Mesenchymal stem cell (in vitro differentiated cells and primary cell): ENCODE data around the gene PKNOX2.

Experiments used
- DNase-seq: peaks from one replicate; pipeline ENCODE4 v3.0.0-alpha.2; 2013
- H2AFZ ChIP-seq: one replicate; pipeline ENCODE4 v1.6.1; 2013; ENCODE audit warnings: low read depth, mild to moderate bottlenecking, control low read depth, inconsistent platforms, low read length, moderate library complexity
- H2AK5ac ChIP-seq: 2 replicates; pipeline ENCODE4 v1.6.1; 2013; ENCODE audit warnings: low read length, moderate library complexity, mild to moderate bottlenecking, inconsistent platforms; ENCODE audit not compliant: severe bottlenecking
- H2BK120ac ChIP-seq: one replicate; pipeline ENCODE4 v1.6.1; 2013; ENCODE audit warnings: low read depth, mild to moderate bottlenecking, inconsistent platforms, low read length, moderate library complexity
- H2BK12ac ChIP-seq, 2 experiments: one replicate each; pipeline ENCODE4 v1.6.1; 2013; ENCODE audit warnings: inconsistent platforms in 2 of 2, low read length in 2 of 2, mild to moderate bottlenecking in 2 of 2, moderate library complexity in 2 of 2, control low read depth in 1 of 2
- H2BK15ac ChIP-seq: one replicate; pipeline ENCODE4 v1.6.1; 2013; ENCODE audit warnings: mild to moderate bottlenecking, low read depth, inconsistent platforms; ENCODE audit not compliant: poor library complexity, severe bottlenecking
- H2BK5ac ChIP-seq: 2 replicates; pipeline ENCODE4 v1.6.1; 2013; ENCODE audit warnings: low read depth, mild to moderate bottlenecking, low read length, control low read depth, inconsistent platforms; ENCODE audit not compliant: poor library complexity, severe bottlenecking
- H3K14ac ChIP-seq, 2 experiments: one replicate each; pipeline ENCODE4 v1.6.1; 2013; ENCODE audit warnings: inconsistent platforms in 2 of 2, low read length in 2 of 2, control low read depth in 1 of 2, mild to moderate bottlenecking in 1 of 2, moderate library complexity in 1 of 2
- H3K18ac ChIP-seq, 2 experiments: one replicate each; pipeline ENCODE4 v1.6.1; 2013; ENCODE audit warnings: inconsistent platforms in 2 of 2, low read length in 2 of 2, control low read depth in 1 of 2, low read depth in 1 of 2, mild to moderate bottlenecking in 1 of 2
- H3K23ac ChIP-seq, 2 experiments: one replicate each; pipeline ENCODE4 v1.6.1; 2013; ENCODE audit warnings: inconsistent platforms in 2 of 2, low read length in 2 of 2, mild to moderate bottlenecking in 2 of 2, moderate library complexity in 2 of 2, control low read depth in 1 of 2
- H3K27ac ChIP-seq: 2 replicates; pipeline ENCODE4 v1.5.1; 2013; ENCODE audit warnings: mild to moderate bottlenecking, moderate library complexity, low read length, control low read depth, inconsistent platforms; ENCODE audit not compliant: poor library complexity, severe bottlenecking
- H3K27me3 ChIP-seq, 2 experiments: 2 replicates each; pipeline versions ENCODE4 v1.6.1 to v1.7.0; 2013; ENCODE audit warnings: low read length in 2 of 2, mild to moderate bottlenecking in 2 of 2, moderate library complexity in 2 of 2, control low read depth in 1 of 2, inconsistent platforms in 1 of 2; ENCODE audit not compliant: control insufficient read depth in 1 of 2, insufficient read depth in 1 of 2
- H3K36me3 ChIP-seq, 2 experiments: 2 replicates each; pipeline versions ENCODE4 v1.6.1 to v1.7.0; 2013; ENCODE audit warnings: low read length in 2 of 2, control low read depth in 1 of 2, inconsistent platforms in 1 of 2, low read depth in 1 of 2, mild to moderate bottlenecking in 1 of 2; ENCODE audit not compliant: insufficient read depth in 2 of 2, control insufficient read depth in 1 of 2
- H3K4ac ChIP-seq, 2 experiments: one replicate each; pipeline ENCODE4 v1.6.1; 2013; ENCODE audit warnings: inconsistent platforms in 2 of 2, low read length in 2 of 2, mild to moderate bottlenecking in 2 of 2, moderate library complexity in 2 of 2, control low read depth in 1 of 2, low read depth in 1 of 2
- H3K4me1 ChIP-seq: 2 replicates; pipeline ENCODE4 v1.6.1; 2013; ENCODE audit warnings: low read depth, low read length, control low read depth; ENCODE audit not compliant: control insufficient read depth, insufficient read depth
- H3K4me2 ChIP-seq: 2 replicates; pipeline ENCODE4 v1.6.1; 2013; ENCODE audit warnings: low read length, mild to moderate bottlenecking, inconsistent platforms; ENCODE audit not compliant: poor library complexity, severe bottlenecking
- H3K4me3 ChIP-seq, 2 experiments: 2 replicates each; pipeline versions ENCODE4 v1.5.1 to v1.7.0; 2013; ENCODE audit warnings: low read length in 2 of 2, mild to moderate bottlenecking in 2 of 2, control low read depth in 1 of 2, low read depth in 1 of 2; ENCODE audit not compliant: insufficient read depth in 1 of 2
- H3K79me1 ChIP-seq: replicated peaks from 2 replicates; pipeline ENCODE4 v1.6.1; 2013; ENCODE audit warnings: mild to moderate bottlenecking, control low read depth, low read length, inconsistent platforms; ENCODE audit not compliant: poor library complexity, severe bottlenecking
- H3K9ac ChIP-seq: 2 replicates; pipeline ENCODE4 v1.7.0; 2013; ENCODE audit warnings: mild to moderate bottlenecking, low read length, moderate library complexity
- H3K9me3 ChIP-seq: 2 replicates; pipeline ENCODE4 v1.7.0; 2013; ENCODE audit warnings: mild to moderate bottlenecking, low read length; ENCODE audit not compliant: control insufficient read depth
- H4K8ac ChIP-seq: one replicate; pipeline ENCODE4 v1.6.1; 2013; ENCODE audit warnings: inconsistent platforms, mild to moderate bottlenecking, low read length, moderate library complexity
- H4K91ac ChIP-seq: one replicate; pipeline ENCODE4 v1.6.1; 2013; ENCODE audit warnings: mild to moderate bottlenecking, low read length, inconsistent platforms
- WGBS: methylation state at CpG from one replicate; pipeline ENCODE4 v1.1.7; 2013; ENCODE audit warnings: mixed read lengths; 5-methylcytosine and 5-hydroxymethylcytosine counted together

Gene PKNOX2

DNA sequence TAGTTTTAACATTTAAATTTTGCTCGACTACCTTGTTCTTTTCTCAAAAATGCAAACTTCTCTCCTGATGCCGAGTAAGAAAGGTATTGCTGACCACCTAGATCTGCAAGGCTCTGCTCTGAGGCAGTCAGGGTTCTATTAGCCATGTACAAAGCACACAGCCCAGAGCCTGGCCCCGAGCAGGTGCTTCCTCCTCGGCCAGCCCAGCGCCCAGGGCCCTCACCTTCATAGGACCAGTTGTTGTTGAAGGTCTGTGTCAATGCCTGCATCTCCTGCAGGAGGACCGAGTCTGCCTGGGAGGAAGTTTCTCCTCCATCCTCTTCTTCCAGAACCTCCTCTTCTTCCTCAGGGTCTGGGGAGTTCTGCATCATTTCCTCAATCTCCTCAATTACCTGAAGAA, 295.7 kb downstream of the PKNOX2 start:
- no peak overlapping the region for H2AK5ac ChIP-seq
- no peak overlapping the region for H3K27ac ChIP-seq
- no peak overlapping the region for H4K8ac ChIP-seq
- no peak overlapping the region for H3K18ac ChIP-seq
- no peaks in the 10 kb centered on the region for H3K9me3 ChIP-seq
- no peak overlapping the region for H4K91ac ChIP-seq
- no peak overlapping the region for H3K4me2 ChIP-seq
- H3K4me3 ChIP-seq, result no peak overlapping the region
- H3K9ac ChIP-seq, result no peak overlapping the region
- no peak overlapping the region for H2BK12ac ChIP-seq
- H2AFZ ChIP-seq, result no peak overlapping the region
- no peaks in the 10 kb centered on the region for H3K27me3 ChIP-seq
- H3K4ac ChIP-seq, result no peak overlapping the region
- H2BK15ac ChIP-seq, result no peak overlapping the region
- H3K4me1 ChIP-seq, result peaks cover 7% of the 10 kb centered on the region
- H3K79me1 ChIP-seq, result no peaks in the 10 kb centered on the region
- no peak for DNase-seq
- no peak overlapping the region for H2BK120ac ChIP-seq
- H2BK5ac ChIP-seq, result no peak overlapping the region
- WGBS, result 93% methylated on average over 5 of the region's 6 CpGs
- H3K23ac ChIP-seq, result no peak overlapping the region
- H3K36me3 ChIP-seq, result peaks cover 9 to 30% of the 10 kb centered on the region in 2 experiments
- H3K14ac ChIP-seq, result peak overlapping the region in 1 of 2 experiments; percentile 21

DNA sequence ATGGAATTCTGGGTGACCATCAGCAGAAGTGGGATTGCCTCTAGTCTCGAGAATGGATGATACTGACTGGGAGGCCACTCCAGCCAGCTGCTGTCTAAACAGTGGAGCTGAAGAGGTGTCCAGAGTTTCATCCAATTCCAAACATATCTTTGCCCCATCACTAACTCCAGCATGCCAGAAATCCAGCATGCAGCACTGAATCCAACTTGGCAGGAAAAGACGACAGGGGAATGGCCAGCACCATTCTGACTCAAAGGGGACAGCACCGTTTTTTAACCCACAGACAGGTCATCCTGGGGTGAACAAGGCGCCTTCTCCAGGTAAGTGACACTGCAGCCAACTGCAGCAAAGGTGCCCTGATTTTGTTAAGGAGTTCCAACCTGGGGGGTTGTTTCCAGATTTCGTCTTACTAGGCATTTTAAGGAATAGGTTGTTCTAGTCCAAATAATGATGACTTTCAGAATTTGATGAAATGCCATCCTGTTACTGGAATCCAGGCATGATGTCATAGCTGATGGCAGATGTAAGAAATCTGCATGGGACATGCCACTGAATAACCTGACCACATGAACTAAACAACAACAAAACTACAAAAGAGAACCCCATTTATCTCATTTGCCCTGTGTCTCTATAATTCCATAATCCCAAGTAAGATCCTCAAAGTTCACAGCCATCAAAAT, 299.2 kb downstream of the PKNOX2 start:
- Histone ChIP-seq H2BK5ac (no peak overlapping the region), H3K27ac (no peak overlapping the region), H3K4ac (no peak overlapping the region), H2BK15ac (no peak overlapping the region), H3K9me3 (no peaks in the 10 kb centered on the region), H3K27me3 (no peaks in the 10 kb centered on the region), H3K18ac (no peak overlapping the region), H4K91ac (no peak overlapping the region), H3K36me3 (peaks cover 3 to 24% of the 10 kb centered on the region in 2 experiments), H3K4me1 (peaks cover 4% of the 10 kb centered on the region), H3K23ac (no peak overlapping the region), H3K4me2 (no peak overlapping the region), H4K8ac (no peak overlapping the region), H2BK12ac (no peak overlapping the region), H2AFZ (no peak overlapping the region), H2AK5ac (no peak overlapping the region), H3K79me1 (no peaks in the 10 kb centered on the region), H3K9ac (no peak overlapping the region), H2BK120ac (no peak overlapping the region), H3K4me3 (no peak overlapping the region), H3K14ac (no peak overlapping the region)
- DNase-seq, result no peak
- 84% methylated on average over 5 of the region's 5 CpGs for WGBS

DNA sequence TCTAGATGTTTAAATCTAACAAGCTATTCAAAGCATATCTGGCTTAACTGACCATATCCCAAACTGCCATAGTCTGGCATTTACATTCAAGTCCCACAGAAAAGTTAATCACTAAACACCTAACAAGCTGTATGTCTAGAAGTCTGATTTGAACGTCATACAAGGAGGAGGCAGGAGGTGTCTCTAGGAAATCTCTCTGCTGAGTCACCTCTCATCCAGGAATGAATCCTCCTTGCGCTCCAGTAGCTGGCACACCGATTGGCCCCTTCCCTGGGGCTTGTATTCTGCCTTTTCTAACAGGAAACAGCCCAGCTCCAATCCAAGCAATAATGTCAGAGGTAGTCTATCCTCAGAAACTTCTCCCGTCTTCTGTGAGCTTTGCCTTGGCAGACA, 299.7 kb downstream of the PKNOX2 start:
- no peak for DNase-seq
- H3K79me1 ChIP-seq, result no peaks in the 10 kb centered on the region
- no peak overlapping the region for H3K9ac ChIP-seq
- no peak overlapping the region for H2BK15ac ChIP-seq
- no peak overlapping the region for H3K4ac ChIP-seq
- no peak overlapping the region for H4K91ac ChIP-seq
- WGBS, result 66% methylated on average over 4 of the region's 4 CpGs
- H2AFZ ChIP-seq, result no peak overlapping the region
- H2BK5ac ChIP-seq, result no peak overlapping the region
- H3K27ac ChIP-seq, result no peak overlapping the region
- no peaks in the 10 kb centered on the region for H3K27me3 ChIP-seq
- peaks cover 4% of the 10 kb centered on the region for H3K4me1 ChIP-seq
- no peak overlapping the region for H3K18ac ChIP-seq
- H2AK5ac ChIP-seq, result no peak overlapping the region
- H3K36me3 ChIP-seq, result peaks cover 3 to 24% of the 10 kb centered on the region in 2 experiments
- no peak overlapping the region for H3K4me2 ChIP-seq
- no peak overlapping the region for H3K23ac ChIP-seq
- no peak overlapping the region for H2BK12ac ChIP-seq
- H2BK120ac ChIP-seq, result no peak overlapping the region
- no peak overlapping the region for H3K4me3 ChIP-seq
- no peak overlapping the region for H3K14ac ChIP-seq
- H4K8ac ChIP-seq, result no peak overlapping the region
- H3K9me3 ChIP-seq, result no peaks in the 10 kb centered on the region

DNA sequence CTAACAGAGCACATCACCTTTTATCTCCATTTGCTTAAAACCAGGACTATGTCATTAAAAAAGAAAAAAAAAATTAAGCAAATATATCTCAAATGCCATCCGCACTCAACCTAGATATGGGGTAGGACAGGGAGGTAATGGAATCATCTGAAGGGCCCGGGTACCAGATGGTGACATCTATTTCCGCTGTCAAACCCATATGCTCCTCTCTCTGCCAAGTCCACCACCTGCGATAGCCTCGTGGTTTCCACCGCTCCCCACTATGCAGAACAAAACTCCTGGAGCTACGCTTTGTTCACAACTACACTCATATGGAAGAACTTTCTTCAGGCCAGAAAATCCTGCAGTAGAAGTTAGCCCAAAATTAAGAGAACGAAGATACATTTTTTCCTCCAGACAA, 300.1 kb downstream of the PKNOX2 start:
- no peak overlapping the region for H2BK12ac ChIP-seq
- H3K4me1 ChIP-seq, result peaks cover 4% of the 10 kb centered on the region
- DNase-seq, result no peak
- WGBS, result 89% methylated on average over 7 of the region's 8 CpGs
- H2AFZ ChIP-seq, result no peak overlapping the region
- H4K8ac ChIP-seq, result no peak overlapping the region
- H3K79me1 ChIP-seq, result no peaks in the 10 kb centered on the region
- H3K27ac ChIP-seq, result no peak overlapping the region
- H4K91ac ChIP-seq, result no peak overlapping the region
- H3K14ac ChIP-seq, result no peak overlapping the region
- no peak overlapping the region for H2AK5ac ChIP-seq
- H3K4me3 ChIP-seq, result no peak overlapping the region
- H3K23ac ChIP-seq, result no peak overlapping the region
- H3K27me3 ChIP-seq, result no peaks in the 10 kb centered on the region
- H3K9ac ChIP-seq, result no peak overlapping the region
- H3K9me3 ChIP-seq, result no peaks in the 10 kb centered on the region
- H2BK120ac ChIP-seq, result no peak overlapping the region
- H2BK15ac ChIP-seq, result no peak overlapping the region
- H3K4me2 ChIP-seq, result no peak overlapping the region
- H3K18ac ChIP-seq, result no peak overlapping the region
- H2BK5ac ChIP-seq, result no peak overlapping the region
- no peak overlapping the region for H3K4ac ChIP-seq
- H3K36me3 ChIP-seq, result peaks cover 2 to 22% of the 10 kb centered on the region in 2 experiments
